Midbrain (tissue), 1 donor: ENCODE data around the gene PTPRN2.
"Not testable (repeated sequence)": the region's sequence is repeated elsewhere in the genome, so short reads cannot be mapped to it uniquely, and the experiment has no call there.

Source experiments
- DNase-seq: peaks from one replicate; lab custom pipeline; 2025; lab: John Stamatoyannopoulos, UW

PTPRN2 gene

DNA sequence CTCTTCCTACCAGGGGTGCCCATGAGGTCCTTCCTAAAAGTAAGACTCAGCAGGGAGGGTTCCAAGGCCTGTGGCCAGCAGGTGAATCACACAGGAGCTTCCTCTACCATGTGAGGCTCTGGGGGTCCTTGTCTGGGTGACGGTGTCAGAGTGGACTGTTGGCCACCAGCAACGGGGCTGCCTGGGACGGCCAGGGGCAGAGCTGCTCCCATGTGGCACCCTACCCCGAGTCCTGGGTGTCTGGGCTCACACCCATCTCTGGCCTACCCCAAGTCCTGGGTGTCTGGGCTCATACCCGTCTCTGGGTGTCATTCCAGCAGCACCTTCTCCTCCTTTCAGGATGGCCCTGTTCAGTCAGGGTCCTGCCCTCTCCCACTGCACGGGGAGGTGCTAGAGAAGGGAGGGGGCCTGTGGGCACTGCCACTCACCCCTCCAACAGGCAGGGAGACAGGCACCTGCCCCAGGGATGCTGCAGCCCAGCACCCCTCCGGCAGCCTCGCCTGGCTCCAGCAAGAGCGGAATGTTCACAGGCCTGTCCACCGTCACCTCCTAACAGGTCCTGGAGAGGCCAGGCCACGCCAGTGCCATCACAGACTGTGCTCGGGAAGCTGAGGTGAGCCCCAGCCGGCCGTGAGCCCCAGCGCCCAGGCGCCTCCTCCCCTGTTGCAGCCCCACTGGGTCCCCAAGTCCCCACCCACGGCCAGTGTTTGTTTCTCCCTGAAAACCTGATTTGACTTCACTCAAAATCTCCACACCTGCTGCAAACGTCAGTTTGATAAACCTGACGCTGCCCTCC, 143.7 kb downstream of the PTPRN2 start:
- DNase-seq = no peak

GRCh38 chr7:158443014-158443687, 144.5 kb downstream of the PTPRN2 start:
- DNase-seq = no peak

GRCh38 chr7:158442260-158442659, 145.4 kb downstream of the PTPRN2 start:
- DNase-seq = no peak

DNA sequence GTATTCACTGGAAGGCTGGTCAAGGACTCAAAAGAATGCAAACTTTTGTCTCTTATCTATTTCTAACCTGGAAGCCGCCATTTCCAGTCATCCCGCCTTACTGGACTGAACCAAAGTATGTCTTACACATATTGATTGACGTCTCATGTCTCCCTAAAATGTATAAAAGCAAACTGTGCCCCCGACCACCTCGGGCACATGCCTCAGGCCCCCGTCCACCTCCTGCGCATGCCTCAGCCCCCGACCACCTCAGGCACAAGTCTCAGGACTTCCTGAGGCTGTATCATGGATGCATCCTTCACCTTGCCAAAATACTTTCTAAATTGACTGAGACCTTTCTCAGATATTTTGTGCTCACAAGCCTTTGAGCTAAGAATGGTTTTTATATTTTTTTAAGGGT, 148.6 kb downstream of the PTPRN2 start:
- DNase-seq = no peak

GRCh38 chr7:158432369-158433341, 155.0 kb downstream of the PTPRN2 start:
- DNase-seq = no peak

DNA sequence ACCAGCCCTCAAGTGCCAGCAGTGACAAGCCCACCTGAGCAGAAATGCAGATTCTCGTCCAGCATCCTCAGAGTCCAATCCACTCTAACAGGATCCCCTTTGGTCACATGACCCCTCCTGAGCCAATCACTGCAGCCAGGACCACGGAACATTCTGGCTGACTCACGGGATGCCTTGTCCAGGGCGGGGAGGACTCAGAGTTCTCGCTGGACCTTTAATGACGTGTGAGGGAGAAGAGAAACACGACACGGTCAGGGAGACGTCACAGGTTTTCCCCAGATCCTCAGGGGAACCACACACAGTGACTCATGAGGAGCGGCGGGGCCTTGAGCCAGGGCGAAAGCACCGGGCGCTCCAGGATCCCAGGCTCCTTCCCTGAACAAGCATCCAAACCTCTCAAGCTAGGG, 155.7 kb downstream of the PTPRN2 start:
- no peak for DNase-seq

- DNase-seq = no peak
Measured at GRCh38 chr7:158431055-158431940, 156.3 kb downstream of the PTPRN2 start.

DNA sequence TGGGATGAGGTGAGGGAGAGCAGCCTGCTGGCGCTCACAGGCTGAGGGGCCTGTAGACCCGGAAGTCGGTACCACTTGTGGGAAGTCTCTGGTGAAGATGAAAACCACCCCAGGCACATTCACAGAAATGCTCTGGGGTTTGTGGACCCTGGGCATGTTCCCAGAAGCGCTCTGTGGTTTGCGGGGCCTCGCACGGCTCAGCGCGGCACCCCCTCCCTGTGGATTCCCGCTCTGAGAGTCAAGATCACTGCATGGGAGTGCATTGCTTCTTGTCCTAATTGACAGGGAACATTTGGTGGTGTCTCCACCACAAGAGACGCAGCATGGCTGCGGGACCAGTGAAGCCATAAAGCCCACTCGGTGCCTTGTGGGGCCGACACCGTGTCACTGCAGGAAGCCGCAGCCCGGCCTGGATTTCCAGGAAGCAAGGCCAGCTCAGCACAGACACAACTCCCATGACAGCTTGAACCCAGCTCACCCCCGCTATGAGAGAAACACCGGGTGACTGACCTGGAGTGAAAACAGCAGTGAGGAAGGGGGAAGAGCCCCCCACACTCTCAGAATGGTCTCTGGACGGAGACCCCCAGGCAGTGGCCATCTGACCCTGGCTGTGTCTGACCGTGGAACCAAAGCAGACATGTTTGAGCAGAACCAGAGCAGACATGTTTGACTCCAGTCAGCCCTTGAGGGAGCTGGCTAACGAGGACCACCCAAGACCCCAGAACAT, 157.2 kb downstream of the PTPRN2 start:
- DNase-seq = no peak

DNA sequence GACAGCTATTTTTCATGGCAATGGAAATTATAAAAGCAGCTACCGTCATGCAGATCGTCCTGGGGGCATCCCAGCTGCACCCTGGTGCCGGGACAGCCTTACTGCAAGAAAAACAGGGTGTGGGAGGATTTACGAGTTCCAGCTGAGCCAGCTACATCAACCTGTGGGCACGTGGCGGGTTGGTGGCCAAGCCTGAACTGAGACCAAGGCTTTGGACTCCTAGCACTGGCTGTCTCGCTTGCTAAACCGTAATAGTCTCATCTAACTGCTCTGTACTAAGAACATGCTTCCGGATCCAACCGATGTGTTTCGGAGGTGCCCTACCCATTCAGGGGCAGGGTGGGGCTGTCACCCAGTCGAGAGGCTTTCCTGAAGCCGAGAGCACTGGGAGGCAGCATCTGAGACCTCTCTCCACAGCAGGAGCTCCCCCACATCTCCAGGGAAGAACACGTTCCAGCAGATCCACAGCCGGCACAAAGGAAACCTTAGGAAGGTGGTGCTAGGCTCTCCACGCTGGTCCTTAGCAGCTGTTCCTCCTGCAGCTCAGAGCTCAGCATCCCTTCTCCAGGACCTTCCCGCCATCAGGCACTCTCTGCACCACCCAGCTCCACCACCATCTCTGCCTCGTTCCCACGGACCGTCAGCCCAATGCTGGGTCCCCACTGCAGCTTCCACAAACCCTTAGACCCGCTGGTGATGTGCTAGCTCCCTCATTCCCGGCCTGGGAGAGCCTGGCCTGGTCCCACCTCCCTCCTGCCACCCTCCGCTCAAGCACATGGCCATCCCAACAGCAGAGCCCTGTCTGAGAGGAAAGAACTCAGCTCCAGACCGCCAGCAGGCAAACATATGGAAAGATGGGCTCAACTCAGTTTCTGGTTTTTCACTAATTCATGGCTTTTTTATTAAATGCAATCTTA, 158.5 kb downstream of the PTPRN2 start:
- no peak for DNase-seq

- DNase-seq = no peak
Measured at GRCh38 chr7:158428131-158428836, 159.3 kb downstream of the PTPRN2 start.

DNA sequence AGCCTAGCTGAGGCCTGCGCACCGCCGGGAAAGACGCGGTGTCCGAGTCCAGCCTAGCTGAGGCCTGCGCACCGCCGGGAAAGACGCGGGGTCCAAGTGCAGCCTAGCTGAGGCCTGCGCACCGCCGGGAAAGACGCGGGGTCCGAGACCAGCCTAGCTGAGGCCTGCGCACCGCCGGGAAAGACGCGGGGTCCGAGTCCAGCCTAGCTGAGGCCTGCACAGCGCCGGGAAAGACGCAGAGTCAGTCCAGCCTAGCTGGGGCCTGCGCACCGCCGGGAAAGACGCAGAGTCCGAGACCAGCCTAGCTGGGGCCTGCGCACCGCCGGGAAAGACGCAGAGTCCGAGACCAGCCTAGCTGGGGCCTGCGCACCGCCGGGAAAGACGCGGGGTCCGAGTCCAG, 161.9 kb downstream of the PTPRN2 start:
- not testable (repeated sequence) for DNase-seq

DNA sequence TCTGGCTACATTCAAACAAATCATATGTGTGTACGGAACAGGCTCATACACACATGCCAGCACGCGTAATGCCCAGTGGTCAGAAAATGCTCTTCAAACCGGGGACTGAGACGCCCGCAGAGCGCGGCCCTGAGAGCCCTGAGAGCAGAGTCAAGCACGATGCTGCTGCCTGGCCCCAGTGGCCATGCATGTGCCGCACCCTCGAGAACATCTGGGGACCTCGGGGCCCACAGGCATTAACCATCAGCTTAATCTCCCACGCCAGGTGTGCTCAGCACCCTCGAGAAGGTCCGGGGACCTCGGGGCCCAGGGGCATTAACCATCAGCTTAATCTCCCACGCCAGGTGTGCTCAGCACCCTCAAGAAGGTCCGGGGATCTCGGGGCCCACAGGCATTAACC, 163.1 kb downstream of the PTPRN2 start:
- DNase-seq = no peak

- DNase-seq = no peak
Measured at GRCh38 chr7:158424011-158424410, 163.6 kb downstream of the PTPRN2 start.

DNA sequence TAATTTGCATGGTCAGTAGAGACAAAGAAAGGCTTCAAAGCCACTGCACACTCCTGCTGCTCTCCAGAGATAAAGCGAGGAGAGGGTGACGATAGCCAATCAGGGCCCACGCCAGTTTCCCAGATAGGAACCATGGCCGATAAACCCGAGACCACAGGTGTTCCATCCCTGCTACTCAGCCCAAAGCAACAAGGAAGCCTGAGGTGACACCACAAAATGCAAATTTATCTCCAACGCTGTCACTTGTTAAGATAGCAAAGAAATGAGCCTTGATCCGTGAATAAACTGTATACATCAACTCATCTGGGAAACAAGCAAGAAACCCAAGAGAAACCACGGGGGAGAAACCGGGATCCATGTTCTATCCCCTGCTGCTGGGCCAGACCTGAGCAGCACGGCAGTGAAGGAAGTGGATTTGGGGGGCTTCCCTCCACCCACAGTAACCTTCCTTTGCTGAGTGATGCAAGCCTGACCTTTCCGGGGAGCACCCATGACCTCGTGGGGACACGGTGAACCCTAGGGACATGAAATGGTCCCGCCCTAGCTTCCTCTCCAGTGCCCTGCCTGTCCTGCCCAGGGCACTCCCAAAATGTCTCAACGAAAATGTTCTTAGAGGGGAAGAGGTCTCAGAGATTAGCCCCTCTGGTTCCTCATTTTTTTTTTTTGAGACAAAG, 164.6 kb downstream of the PTPRN2 start:
- no peak for DNase-seq

DNA sequence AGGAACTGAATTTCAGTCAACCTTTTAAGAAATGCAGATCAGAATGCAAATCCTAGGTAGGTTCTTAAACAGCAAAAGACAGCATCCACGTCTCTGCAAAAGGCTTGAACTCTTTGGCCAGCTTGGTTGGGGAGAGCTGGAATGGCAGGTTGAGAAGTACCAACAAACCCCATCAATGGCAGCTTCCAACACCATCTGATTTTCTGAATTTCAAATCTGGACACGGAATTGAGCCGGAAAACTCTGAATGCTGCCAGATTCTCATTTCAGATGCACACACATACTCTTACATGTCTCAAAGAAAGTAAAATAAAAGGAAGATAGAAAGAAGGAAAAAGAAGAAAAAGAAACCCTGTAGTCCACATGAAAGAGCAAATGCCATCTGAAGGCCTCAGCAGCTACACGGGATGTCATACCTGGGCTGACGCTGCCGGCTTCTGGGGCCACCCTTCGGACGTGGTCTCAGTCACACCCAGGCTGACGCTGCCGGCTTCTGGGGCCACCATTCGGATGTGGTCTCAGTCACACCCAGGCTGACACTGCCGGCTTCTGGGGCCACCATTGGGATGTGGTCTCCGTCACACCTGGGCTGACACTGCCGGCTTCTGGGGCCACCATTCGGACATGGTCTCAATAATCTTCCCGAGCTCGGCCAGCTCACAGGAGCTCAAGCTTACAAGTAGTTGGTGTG, 165.3 kb downstream of the PTPRN2 start:
- DNase-seq = no peak

- DNase-seq = no peak
Measured at GRCh38 chr7:158421361-158421760, 166.3 kb downstream of the PTPRN2 start.

- no peak for DNase-seq
Measured at GRCh38 chr7:158420591-158421340, 166.9 kb downstream of the PTPRN2 start.
